Small intestine (tissue), 7 donors: ENCODE data around the gene RPL26. TPM values are rescaled to one million over a fixed set of nuclear protein-coding genes. Genes with fewer than 3 reads are reported as not detected.
A peak's percentile ranks its signal among the peaks of the same experiment; 100 is the strongest.

Experiments used
- DNase-seq, 2 donors: peaks; one replicate each; pipeline versions ENCODE4 v3.0.0 to v3.0.0-alpha.2; 2013
- FAIRE-seq: peaks from 2 replicates; lab custom pipeline; 2012; peaks lifted over from hg19 to GRCh38; lab: Jason Lieb, UNC
- H3K27ac ChIP-seq, 3 donors: one replicate each; pipeline ENCODE4 v1.5.1; 2013; ENCODE audit warnings: low read length in 2 of 3, mild to moderate bottlenecking in 2 of 3, control low read depth in 1 of 3, inconsistent platforms in 1 of 3, low read depth in 1 of 3, moderate library complexity in 1 of 3
- H3K27me3 ChIP-seq, 3 donors: one replicate each; pipeline ENCODE4 v1.6.1; 2013; ENCODE audit warnings: low read length in 3 of 3, inconsistent platforms in 1 of 3; ENCODE audit not compliant: control insufficient read depth in 3 of 3, insufficient read depth in 3 of 3
- H3K36me3 ChIP-seq, 3 donors: one replicate each; pipeline ENCODE4 v1.6.1; 2013; ENCODE audit warnings: low read length in 3 of 3, inconsistent platforms in 1 of 3, low read depth in 1 of 3, mild to moderate bottlenecking in 1 of 3, moderate library complexity in 1 of 3; ENCODE audit not compliant: control insufficient read depth in 3 of 3, insufficient read depth in 2 of 3
- H3K4me1 ChIP-seq, 3 donors: one replicate each; pipeline ENCODE4 v1.6.1; 2013; ENCODE audit warnings: low read length in 2 of 3, inconsistent platforms in 1 of 3, low read depth in 1 of 3, mild to moderate bottlenecking in 1 of 3, moderate library complexity in 1 of 3; ENCODE audit not compliant: control insufficient read depth in 3 of 3, insufficient read depth in 2 of 3
- H3K4me3 ChIP-seq, 3 donors: one replicate each; pipeline ENCODE4 v1.5.1; 2013; ENCODE audit warnings: low read length in 3 of 3, control low read depth in 1 of 3, inconsistent platforms in 1 of 3, low read depth in 1 of 3, mild to moderate bottlenecking in 1 of 3, moderate library complexity in 1 of 3
- H3K9me3 ChIP-seq, 2 donors: one replicate each; pipeline ENCODE4 v1.6.1; 2013; ENCODE audit warnings: low read depth in 1 of 2, low read length in 1 of 2; ENCODE audit not compliant: control insufficient read depth in 2 of 2, insufficient read depth in 1 of 2
- WGBS, 3 donors: extraction: QIAGEN DNeasy Blood & Tissue Kit; methylation state at CpG; one replicate each; pipeline ENCODE4 v1.1.7; 2013; 5-methylcytosine and 5-hydroxymethylcytosine counted together
- polyA plus RNA-seq, 4 donors: library from polyadenylated mRNA; stranded (reverse) in 3 of 4; unstranded in 1 of 4; fragments of 200-250 nt in 3 of 4; fragments of 120-200 nt in 1 of 4; gene quantifications; one replicate each; pipeline versions ENCODE4 v1.2.1 to v1.2.3, GENCODE V29; 2013
- donor health status: healthy with polysubstance abuse.
- donor health status: control.
- donor health status: control.
- donor health status: Bipolar disorder and iron deficiency.
- donor health status: healthy.

The RPL26 gene
- polyA plus RNA-seq, 4 donors, result 2,296 to 5,457 (median 3,880) TPM

DNA sequence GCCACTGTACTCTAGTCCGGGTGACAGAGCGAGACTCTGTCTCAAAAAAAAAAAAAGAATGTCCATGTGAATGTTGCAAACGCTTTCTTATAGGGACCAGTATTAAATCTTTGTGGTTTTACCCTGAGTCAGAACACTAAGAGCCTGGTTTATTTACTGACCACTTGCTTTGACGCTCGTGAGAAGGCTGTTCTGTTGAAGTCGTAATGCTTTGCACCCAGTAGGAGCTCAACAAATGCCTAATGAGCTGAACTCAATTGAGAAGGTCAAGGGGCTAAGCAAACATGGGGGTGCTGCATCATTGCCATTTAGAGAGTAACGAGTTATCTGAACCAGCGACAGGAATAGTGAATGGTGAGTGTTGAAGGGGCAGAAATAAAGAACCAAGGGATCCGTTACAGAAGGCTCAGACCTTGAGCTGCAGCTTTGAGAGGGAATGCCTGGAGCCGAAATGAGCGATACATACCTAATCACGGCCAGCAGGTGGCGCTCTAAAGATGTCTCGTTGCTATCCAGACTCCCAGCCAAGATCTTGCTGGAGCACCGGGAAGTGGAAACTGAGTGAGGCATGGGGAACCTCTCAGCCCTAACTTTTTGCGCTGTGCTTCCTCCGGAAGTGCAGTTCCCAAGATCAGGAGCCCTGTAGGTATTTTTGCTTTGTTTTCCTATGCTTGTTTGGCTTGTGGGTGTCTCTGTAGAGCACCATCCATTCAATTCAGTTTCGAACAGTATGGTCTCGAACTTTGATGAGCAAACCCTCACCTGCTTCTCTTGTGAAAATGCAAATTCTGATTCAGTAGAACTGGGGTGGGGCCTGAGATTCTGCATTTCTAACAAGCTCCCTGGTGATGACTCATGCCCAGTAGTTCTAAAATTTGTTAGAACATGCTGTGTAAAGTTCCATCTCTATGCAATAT, 27.2 kb upstream of the RPL26 start:
- H3K4me1 ChIP-seq, result peaks cover 0 to 5% (median 3%) of the 10 kb centered on the region in 3 donors
- H3K27ac ChIP-seq, result no peak overlapping the region
- no peaks in the 10 kb centered on the region for H3K36me3 ChIP-seq
- peak; percentile 91 for DNase-seq
- no peaks in the 10 kb centered on the region for H3K27me3 ChIP-seq
- 20 to 23% (median 21%) methylated on average over 19 of the region's 19 CpGs for WGBS, 3 donors
- H3K9me3 ChIP-seq, result no peaks in the 10 kb centered on the region
- no peak for FAIRE-seq
- H3K4me3 ChIP-seq, result no peak overlapping the region

DNA sequence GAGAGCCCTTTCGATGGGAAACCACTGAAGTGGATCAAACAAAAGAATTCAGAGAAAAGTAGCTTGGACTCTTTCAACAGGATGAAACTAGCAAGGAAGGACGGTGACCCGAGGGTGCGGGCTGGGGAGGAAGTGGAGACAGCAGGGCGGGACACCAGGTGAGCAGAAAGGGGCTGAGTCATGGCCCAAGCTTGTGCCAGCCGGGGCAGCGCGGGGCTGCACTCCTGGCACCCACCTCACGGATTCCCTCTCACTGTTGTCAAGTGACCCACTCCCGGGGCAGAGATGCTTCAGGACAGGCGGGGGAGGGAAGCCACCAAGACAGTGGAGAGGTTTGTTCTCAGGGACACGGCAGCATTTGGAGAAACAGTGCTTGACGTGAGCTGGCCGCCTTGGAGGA, 25.4 kb upstream of the RPL26 start:
- H3K27me3 ChIP-seq, result no peaks in the 10 kb centered on the region
- FAIRE-seq (no peak), DNase-seq (peak in 1 of 2 donors; percentile 65)
- H3K36me3 ChIP-seq, result no peaks in the 10 kb centered on the region
- H3K27ac ChIP-seq, result no peak overlapping the region
- no peak overlapping the region for H3K4me3 ChIP-seq
- no peaks in the 10 kb centered on the region for H3K9me3 ChIP-seq
- WGBS, 3 donors, result 25 to 50% (median 29%) methylated on average over 14 of the region's 14 CpGs
- H3K4me1 ChIP-seq, result peaks cover 0 to 5% (median 3%) of the 10 kb centered on the region in 3 donors

DNA sequence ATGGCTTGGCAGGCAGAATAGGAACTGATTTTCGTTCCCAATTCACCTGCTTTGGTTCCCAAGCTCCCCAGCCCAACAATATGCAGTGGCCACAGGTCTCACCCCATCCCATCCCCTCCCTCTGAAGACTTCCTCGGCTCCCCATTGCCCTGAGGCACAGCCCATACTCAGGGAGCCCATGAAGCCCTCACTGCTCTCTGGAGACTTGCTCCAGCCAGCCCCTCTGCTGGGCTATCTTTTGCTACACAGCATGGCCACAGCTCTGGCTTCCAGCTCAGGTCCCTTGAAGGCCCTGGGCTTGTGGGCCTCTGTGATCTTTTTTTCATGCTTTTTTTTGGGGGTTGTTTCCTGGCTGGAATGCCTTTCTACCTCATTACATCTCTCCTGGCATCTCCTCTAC, 23.2 kb upstream of the RPL26 start:
- 56 to 82% (median 79%) methylated on average over 2 of the region's 2 CpGs for WGBS, 3 donors
- Histone ChIP-seq H3K4me1 (peaks cover 0 to 5% (median 3%) of the 10 kb centered on the region in 3 donors), H3K27ac (no peak overlapping the region), H3K36me3 (no peaks in the 10 kb centered on the region), H3K4me3 (no peak overlapping the region), H3K27me3 (no peaks in the 10 kb centered on the region), H3K9me3 (no peaks in the 10 kb centered on the region)
- no peak for DNase-seq
- no peak for FAIRE-seq

DNA sequence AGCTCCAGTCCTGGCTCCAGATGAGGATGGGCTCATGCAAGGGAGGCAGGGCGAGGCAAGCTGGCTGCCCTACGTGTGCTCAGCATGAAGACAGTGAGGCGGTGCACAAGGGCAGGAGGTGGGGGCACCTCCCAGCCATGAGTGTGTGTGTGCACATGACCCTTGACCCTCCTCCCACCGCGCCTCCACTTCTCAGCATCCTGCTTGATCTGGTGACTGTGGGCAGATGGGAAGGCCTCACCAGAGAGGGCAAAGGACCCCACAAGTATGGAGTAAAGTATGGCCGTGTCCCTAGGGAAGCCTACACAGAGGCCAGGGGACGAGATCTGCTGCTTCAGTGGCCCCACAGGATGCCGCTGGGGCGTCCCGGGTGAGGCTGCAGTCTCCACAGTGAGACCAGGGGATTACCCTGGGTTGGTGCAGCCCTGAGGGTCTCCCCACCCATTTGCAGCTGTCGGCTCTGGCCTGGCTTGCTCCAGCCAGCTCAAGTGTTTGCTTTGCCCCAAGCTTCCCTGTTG, 22.6 kb upstream of the RPL26 start:
- WGBS, 3 donors, result 74 to 81% (median 74%) methylated on average over 11 of the region's 11 CpGs
- FAIRE-seq, result no peak

DNA sequence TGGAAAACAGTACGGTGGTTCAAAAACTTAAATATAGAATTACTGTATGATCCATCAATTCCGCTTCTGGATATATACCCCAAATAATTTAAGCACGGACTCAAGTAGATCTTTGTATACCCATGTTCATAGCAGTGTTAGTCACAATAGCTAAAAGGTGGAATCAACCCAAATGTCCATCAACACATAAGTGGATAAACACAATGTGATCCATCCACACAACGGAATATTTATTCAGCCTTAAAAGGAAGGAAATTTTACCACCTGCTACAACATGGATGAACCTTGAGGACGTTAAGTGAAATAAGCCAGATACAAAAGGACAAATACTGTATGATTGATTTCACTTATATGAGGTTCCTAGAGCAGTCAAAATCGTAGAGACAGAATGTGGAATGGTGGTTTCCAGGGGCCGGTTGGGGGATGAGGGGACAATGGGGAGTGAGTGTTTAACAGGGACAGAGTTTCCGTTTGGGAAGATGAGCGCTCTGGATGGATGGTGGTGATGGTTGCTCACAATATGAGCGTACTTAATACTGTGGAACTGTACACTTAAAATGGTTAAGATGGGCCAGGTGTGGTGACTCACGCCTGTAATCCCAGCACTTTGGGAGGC, 20.0 kb upstream of the RPL26 start:
- DNase-seq (no peak), FAIRE-seq (no peak)
- Histone ChIP-seq H3K4me1 (no peaks in the 10 kb centered on the region), H3K9me3 (no peaks in the 10 kb centered on the region), H3K36me3 (no peaks in the 10 kb centered on the region), H3K4me3 (no peak overlapping the region), H3K27ac (no peak overlapping the region), H3K27me3 (peaks cover 0 to 6% (median 0%) of the 10 kb centered on the region in 3 donors)
- 74 to 82% (median 81%) methylated on average over 11 of the region's 11 CpGs for WGBS, 3 donors

More for the DNA sequence above, 22.6 kb upstream of the RPL26 start:
- Histone ChIP-seq H3K4me3 (no peak overlapping the region), H3K4me1 (peaks cover 0 to 5% (median 0%) of the 10 kb centered on the region in 3 donors), H3K27me3 (no peaks in the 10 kb centered on the region), H3K36me3 (no peaks in the 10 kb centered on the region), H3K9me3 (no peaks in the 10 kb centered on the region), H3K27ac (no peak overlapping the region)
- no peak for DNase-seq

DNA sequence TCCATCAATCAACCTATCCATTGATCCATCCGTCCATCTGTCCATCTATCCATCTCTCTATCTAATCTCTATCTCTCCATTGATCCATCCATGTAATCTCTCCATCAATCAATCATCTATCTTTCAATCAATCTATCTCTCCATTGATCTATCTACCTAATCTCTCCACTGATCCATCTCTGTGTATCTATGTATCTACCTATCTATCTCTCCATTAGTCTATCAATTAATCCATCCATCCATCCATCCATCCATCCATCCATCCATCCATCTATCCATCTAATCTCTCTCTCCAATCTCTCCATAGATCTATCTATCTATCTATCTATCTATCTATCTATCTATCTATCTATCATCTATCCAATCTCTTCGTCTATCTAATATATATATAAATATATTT, 18.1 kb upstream of the RPL26 start:
- DNase-seq (no peak), FAIRE-seq (no peak)
- peaks cover 0 to 16% (median 0%) of the 10 kb centered on the region in 3 donors for H3K27me3 ChIP-seq
- 68 to 86% (median 82%) methylated on average over 2 of the region's 2 CpGs for WGBS, 3 donors
- no peak overlapping the region for H3K27ac ChIP-seq
- H3K36me3 ChIP-seq, result no peaks in the 10 kb centered on the region
- no peaks in the 10 kb centered on the region for H3K9me3 ChIP-seq
- no peak overlapping the region for H3K4me3 ChIP-seq
- no peaks in the 10 kb centered on the region for H3K4me1 ChIP-seq

DNA sequence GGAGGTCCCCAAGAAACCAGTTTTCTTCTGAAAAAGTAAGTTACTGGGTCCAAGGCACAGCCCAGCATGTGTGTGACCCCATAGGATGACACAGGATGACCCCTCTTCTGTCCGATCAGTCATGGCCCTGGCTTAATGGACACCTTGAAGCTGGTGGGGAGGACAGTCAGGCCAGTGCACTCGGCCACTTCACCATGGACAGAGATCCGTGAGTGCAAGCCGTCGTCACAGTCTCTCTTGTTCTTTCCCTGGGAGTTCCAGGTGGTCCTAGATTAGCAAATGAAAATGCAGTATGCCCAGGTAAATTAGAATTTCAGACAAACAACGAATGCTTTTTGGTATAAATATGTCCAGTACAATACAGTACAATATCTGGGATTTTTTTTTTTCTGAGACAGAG, 16.0 kb upstream of the RPL26 start:
- DNase-seq (no peak), FAIRE-seq (no peak)
- Histone ChIP-seq H3K4me3 (no peak overlapping the region), H3K9me3 (no peaks in the 10 kb centered on the region), H3K27ac (no peak overlapping the region), H3K4me1 (no peaks in the 10 kb centered on the region), H3K36me3 (no peaks in the 10 kb centered on the region), H3K27me3 (peaks cover 0 to 24% (median 5%) of the 10 kb centered on the region in 3 donors)
- WGBS, 3 donors, result 55 to 68% (median 65%) methylated on average over 6 of the region's 6 CpGs

DNA sequence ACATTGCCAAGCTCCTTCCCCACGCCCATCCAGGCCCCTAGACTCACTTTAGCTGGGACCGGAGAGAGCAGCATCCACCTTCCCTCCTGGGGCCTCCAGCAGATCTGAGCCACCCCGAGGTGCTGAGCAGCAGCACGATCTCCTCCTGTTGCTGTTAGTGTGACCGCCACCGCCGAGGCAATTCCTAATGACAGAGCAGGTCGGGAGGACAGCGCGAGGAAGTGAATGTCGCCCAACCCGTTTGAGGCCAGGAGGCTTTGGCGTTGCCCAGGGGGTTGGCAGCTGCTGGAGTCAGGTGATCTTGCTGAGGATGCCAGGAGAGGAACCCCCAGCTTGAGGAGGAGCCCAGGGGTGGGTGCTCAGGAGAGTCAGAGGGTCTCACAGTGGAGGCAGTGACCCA, 14.6 kb upstream of the RPL26 start, which contains the start of gene RNF222:
TSS of gene RNF222 (minus strand) at position 192 of the 400 bp plus-strand sequence. CDS start 4,366 bp downstream, outside the sequence.
- Histone ChIP-seq H3K27me3 (peaks cover 0 to 32% (median 5%) of the 10 kb centered on the region in 3 donors), H3K9me3 (no peaks in the 10 kb centered on the region), H3K27ac (no peak within 1 kb of the TSS), H3K4me1 (no peaks in the 10 kb centered on the region), H3K4me3 (no peak within 1 kb of the TSS), H3K36me3 (no peaks in the 10 kb centered on the region)
- FAIRE-seq, result no peak
- 18 to 54% (median 36%) methylated on average over 13 of the region's 13 CpGs for WGBS, 3 donors
- no peak for DNase-seq
